HG03159 (cell line): Measurements from ENCODE around the gene CALML5.

Source experiments
- ATAC-seq: cut with Tn5 transposase; IDR thresholded peaks from one replicate; pipeline ENCODE4 v1.9.1; 2021; ENCODE audit warnings: mild to moderate bottlenecking, moderate library complexity; ENCODE audit not compliant: unreplicated experiment

CALML5 gene, protein sequence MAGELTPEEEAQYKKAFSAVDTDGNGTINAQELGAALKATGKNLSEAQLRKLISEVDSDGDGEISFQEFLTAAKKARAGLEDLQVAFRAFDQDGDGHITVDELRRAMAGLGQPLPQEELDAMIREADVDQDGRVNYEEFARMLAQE

DNA sequence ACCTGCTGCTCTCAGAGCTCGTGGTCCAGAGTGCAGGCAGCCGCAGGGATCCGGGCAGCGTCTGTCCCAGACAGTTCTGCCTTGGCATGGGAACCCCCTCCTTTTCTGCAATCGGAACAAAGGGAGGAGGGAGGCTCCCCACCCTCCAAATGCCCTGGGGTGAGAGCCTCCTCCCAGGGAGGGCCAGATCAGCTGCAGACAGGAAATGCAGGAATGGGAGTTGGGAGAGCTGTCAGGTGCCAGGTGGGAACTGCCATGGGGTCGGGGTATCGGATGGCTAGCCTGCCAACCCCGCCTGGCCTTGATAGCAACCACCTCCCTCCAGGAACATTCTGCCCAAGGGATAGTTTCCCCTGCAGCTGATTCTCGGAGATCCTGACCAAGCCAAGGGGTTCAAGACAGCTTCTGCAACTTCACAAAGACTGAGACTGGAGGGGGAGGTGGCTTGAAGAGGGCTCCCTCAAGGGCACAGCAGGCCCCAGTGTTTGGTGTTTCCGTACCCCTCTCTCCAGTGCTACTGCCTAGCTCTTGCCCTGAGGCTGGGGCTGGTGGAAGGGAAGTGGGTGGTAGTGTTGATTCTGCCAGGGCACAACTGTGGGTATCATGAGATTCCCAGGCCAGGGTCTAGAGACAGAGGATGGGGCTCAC, at the start of gene CALML5:
Gene CALML5, minus strand, starts transcription at position 78 of the 648 bp plus-strand sequence. CDS start 132 bp downstream, outside the sequence.
- ATAC-seq: no peak

GRCh38 chr10:5547931-5548660, 48.7 kb upstream of the CALML5 start:
- no peak for ATAC-seq

GRCh38 chr10:5547681-5547930, 48.2 kb upstream of the CALML5 start:
- no peak for ATAC-seq

DNA sequence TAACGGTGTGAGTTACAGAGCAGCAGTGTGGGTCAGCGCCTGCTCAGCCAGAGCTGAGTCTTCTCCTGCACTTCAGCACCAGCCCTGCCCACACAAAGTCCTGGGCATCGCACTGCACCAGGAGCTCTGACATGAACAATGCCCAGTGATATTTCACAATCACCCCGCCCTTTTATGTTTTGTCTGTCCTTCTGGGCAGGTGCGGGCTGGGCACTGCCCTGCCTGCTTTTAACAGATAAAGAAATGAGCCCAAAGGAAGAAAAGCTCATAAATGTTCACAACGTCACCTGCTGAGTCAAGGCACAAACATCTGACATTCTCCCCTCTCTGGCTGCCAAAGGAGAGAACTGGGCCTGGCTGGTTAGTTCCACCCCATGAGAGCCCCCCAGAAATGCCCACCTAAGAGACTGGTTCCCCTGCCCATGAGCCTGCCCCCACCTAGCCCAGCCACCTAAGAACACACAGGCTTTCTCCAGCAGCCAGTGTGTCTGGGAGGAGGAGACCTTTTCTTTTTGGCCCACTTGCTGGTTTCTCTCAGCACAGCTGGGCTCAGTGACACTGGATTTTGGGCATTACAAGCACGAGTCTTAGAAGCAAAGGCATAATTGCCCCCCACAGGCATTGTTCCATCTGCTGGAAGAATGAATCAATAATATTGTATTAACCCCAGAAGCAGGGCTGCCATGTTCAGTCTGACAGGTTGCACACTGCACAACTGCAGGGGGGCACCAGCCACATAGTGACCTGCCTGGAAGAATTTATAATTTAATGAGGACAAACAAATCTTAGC, 47.7 kb upstream of the CALML5 start:
- ATAC-seq: no peak

DNA sequence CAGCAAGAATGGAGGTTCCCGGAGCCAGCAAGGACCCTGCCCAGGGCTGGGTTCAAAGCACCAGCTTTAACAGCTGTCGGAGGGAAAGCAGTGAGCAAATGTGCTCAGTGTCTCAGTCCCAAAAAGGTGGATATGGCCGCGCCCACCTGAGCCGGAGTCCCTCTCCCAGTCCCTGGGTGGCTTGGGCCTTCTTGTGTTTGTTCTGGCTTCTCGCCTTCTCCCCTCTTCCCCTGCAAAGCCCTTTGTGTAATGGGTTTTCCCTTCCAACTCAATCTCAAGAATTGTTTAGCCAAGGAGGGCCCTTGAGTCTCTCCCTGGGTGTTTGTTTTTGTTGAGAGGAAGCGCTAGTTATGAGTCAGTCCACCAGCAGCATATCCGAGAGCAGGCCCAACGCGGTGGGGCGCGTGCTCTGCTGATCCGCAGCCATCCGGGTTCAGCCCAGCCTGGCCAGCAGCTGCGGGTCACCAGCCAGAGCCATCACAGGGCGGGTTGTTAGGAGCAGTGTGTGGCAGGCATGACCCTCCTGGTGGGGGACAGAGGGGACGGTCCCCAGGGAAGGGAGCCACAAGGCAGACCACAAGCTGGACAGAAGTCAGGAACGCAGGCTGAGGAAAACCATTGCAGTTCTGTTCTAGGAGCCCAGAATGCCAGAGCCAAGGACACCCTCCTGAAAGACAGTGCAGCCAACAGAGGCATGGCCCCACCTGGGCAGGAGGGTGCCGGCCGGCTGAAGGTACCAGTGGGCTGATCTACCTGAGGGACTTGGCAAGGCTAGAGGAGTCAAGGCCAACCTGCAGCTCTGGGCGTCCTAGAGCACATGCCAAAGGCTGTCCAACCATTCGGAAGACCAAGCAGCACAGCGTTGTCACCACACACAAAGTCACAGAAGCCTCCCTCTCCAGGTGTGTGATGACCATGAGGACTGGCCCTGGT, 46.7 kb upstream of the CALML5 start:
- no peak for ATAC-seq

DNA sequence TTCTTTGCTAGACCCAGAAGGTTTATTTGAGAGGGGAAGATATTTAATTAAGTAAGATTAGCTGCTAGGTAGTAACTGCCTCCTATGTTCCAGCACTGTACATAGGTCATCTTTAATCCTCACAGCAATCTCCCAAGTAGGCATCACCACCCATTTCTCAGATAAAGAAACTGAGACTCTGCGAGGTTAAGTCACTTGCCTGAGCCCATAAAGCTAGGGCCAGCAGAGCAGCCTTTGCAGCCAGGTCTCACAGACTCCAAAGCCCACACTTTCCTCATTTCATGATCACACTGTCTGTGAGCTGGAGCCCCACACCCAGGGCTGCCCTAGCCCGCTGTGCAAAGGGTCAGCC, 46.0 kb upstream of the CALML5 start:
- ATAC-seq: no peak

DNA sequence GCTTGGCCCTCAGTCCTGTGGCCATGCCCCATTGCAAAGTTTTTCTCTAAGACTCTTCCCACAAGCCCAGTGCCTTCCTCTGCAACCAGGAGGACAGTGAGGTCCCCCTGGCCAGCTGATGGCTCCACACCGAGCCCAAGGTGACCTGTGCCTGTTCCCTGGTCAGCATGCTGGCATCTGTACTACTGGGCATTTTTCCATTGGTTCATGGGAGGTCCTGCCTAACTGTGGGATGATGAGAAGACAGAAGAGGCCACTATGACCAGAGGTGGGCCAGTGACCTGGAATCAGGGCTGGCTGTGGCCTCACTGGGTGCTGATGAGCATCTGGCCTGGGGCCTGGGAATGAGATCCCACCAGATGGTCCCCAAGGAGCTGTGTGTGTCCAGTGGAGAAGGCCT, 45.6 kb upstream of the CALML5 start:
- no peak for ATAC-seq

DNA sequence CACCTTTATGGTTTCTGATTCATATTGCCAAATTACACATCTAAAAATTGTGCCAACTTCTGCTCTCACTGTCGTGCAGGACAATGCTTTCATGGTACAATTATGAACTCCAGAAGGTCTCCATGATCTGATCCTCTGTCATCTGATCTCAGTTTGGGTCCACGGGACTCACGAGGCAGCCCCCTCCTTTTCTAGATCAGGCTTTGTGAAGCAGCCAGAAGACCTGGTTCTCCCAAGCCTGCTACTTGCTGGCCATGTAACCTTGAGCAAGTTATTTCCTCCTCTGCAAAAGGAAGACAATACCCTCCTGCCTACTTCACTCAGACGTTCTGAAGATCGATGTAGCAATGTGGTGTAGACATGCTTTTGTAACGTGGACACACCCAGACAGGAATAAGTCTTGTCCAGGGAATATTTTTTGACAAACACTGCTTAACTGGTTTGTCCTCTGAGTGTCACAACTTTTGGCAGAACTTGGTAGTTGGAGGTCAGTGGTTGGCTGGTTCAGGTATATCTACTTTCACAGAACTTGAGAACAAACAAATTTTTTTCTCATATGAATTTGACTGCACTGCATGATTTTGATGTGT, 44.9 kb upstream of the CALML5 start:
- ATAC-seq: no peak

DNA sequence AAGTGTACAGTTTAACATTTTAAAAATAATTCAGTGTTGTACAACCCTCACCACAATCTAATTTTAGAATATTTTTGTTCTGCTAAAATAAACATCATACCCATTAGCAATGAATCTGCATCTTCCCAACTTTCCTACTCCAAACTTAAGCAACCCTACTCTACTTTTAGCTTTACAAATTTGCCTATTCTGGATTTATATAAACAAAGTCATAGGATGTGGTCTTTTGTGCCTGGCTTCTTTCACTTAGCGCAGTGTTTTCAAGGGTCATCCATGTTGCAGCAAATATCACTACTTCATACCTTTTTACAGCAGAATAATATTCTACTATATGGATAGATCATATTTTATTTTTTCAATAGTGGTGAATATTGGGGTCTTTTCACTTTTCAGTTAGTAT, 44.3 kb upstream of the CALML5 start:
- ATAC-seq: no peak

DNA sequence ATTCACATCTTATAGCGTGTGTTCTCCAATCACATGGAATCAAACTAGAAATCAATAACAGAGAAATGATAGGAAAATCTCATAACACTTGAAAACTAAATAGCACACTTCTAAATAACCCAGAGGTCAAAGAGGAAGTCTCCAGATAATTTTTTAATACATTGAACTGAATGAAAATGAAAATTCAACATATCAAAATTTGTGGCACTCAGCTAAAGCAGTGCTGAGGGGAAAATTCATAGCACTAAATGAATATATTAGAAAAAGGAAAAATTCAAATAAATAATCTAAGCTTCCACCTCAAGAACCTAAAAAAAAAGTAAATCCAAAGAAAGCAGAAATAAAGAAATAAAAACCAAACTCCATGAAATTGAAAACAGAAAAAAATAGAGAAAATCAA, 42.7 kb upstream of the CALML5 start:
- no peak for ATAC-seq

DNA sequence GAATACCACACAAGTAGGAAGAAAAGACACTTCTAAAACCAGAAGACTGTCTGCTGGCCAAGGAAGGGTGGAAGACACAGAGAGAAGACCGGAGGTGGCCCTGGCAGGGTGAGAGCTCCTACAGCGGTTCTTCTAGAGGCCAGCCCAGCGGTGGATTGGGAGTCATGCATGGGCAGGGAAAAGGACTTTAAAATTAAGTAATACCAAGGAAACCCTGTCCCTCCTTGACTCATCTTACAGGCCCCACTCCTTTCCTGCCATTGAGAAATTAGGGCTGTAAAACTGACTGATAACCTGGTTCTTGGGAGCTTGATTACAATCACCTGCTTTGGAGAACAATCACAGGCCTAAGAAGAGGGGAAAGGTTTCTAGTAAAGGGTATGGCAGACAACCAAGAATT, 41.5 kb upstream of the CALML5 start:
- ATAC-seq: no peak

DNA sequence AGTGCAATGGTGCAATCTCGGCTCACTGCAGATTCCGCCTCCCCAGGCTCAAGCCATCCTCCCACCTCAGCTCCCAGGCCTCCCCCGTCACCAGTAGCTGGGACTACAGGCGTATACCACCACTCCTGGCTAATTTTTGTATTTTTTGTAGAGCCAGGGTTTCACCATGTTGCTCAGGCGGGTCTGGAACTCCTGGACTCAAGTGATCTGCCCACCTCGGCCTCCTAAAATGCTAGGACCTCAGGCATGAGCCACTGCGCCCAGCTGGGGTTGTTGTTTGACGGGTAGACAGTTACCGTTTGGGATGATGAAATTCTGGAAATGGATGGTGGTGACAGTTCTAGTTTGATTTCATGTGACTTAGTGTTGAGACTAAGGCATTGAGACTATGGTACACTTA, 40.7 kb upstream of the CALML5 start:
- ATAC-seq: no peak

DNA sequence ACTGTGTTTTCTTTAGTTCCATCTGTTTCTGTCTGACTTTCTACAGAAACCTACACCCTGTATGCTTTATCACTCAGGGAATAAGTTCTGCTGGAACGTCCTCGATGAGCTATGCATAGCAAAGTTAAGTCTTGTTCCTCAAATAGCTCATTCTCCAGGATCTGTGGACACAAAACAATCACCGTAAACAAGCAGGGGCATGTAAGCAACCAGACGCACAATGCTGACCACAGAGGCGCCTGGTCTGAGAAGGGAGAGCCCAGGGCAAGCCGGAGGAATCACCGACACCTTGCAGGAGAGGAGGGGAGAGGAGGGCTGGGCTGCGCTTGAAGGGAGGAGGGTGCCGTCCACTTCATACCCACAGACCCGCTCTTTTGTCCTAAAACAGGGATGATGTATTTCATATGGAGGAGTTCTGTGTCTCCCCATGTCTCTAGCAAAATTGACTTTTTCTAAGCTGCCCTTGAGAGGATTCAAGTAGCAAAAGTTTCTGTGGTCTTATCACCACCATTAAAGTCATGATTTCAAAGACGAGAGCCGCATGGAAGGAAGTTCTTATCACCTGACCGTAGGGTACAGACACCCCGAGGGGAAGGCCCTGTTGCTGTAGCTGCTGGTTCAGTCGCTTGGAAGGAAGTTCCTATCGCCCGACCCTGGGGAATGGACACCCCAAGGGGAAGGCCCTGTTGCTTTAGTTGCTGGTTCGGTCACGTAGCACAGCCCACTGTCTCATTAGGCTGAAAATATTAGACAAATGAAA, 39.7 kb upstream of the CALML5 start:
- ATAC-seq: no peak

DNA sequence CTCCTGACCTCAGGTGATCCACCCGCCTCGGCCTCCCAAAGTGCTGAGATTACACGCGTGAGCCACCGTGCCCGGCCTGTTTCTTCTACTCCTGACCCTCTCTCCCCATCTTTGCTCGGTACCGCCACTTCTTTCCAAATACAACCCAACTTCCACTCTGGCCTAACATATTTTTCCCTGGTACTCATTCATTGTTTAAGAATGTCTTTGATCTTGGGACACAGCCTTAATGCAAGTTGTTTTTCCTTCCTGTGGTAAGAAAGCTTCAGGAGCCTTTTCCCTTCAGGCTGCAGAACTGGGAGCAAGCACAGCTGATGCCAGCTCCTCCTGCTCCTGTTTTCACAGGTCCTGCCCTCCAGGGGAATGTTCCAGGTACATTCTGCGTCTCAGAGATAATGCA, 39.1 kb upstream of the CALML5 start:
- no peak for ATAC-seq

GRCh38 chr10:5537684-5538083, 38.3 kb upstream of the CALML5 start:
- ATAC-seq: no peak

DNA sequence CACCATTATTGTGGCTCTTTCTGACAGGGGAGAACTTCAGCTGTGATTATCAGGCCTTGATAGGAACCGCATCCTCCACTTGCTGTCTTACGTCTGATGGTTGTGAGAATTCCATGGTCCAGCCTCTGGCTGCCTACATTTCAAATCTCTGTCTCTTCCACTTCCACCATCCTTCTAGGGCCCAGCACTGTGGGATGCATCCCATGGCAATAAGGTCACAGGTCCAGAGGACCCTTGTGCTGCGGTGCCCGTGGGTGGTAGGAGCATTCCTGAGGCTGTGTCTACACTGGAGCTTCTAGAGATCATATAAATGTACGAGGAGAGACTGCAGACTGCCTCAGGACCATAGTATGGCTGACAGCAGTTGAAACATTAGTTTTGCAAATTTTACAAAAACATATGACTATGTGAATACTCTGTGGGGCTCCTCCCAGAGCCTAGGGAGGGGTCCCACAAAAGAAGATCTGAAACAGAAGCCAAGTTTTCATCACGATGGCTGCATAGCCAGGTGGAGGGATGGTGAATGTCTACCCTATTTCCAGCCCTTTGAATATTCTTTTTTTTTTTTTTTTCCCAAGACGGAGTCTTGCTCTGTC, 37.2 kb upstream of the CALML5 start:
- ATAC-seq: no peak

DNA sequence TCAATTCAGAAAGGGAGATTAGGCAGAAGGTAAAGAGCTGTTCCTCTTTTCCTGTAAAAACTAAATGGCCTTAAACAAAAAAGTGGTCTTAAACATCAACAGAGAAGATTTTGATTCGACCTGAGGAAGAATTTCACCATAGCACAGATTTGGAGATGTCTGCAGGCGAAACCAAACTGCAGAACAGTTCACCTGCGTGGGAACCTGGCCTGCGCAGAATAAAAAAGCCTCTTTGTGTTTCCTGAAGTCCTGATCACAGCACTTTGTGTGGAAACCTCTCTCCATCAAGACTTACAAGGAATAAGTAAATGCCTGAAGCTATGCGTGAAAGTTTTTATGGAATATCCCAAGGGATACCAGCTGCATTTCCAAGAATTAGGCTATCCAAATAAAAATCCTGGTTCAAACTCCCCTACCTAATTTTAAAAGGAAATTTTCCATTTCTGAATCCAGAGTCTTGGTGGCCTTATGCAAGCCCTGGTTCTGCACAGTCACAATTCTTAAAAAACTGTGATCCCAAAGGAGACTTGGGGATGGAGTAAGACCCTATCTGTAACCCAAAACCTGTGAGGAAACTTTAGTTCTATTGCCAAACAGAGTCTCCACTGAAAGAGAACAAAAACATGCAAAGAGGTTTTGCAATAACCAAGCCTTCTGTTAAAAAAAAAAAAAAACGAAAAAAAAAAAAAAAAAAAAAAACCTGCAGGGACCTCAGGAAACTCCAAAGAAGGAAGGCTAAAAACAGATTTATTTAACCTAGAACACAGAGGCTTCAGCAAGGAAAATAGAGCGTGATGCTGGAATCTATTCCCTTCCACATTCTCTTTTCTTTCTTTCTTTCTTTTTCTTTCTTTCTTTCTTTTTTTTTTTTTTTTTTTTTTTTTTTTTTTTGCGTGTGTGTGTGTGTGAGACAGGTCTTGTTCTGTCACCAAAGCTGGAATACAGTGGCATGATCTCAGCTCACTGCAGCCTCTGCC, 35.8 kb upstream of the CALML5 start:
- ATAC-seq: no peak
